ENCODE data around the gene RABGAP1L. TPM values are rescaled to one million over a fixed set of nuclear protein-coding genes. Genes with fewer than 3 reads are reported as not detected.

Gene RABGAP1L
- total RNA-seq, 1 donor from 2014 or later = 36.9 TPM

DNA sequence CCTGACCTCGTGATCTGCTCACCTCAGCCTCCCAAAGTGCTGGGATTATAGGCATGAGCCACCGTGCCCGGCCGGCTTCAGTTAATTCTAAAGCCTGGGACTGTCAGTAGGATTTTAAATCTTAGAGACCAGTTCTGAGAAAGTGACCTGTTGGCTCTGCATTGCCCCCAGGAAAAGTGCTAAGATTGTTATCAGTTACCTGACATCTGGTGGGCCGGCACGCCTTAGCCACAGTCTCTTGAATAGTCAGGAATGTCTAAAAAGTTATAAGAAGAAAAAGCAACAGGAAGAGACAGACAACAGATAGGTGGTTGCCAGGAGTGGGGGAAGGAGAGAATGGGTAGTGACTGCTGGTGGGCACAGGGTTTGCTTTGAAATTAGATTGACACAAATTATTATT lies 35.1 kb downstream of the RABGAP1L start:
- Mint-ChIP-seq H3K4me3 (no peak overlapping the region), H3K9me3 (no peaks in the 10 kb centered on the region), H3K27ac (no peak overlapping the region), H3K4me1 (peaks cover 4% of the 10 kb centered on the region), H3K27me3 (no peaks in the 10 kb centered on the region), H3K36me3 (ENCODE audit: low read depth) (peaks cover 9% of the 10 kb centered on the region)
- intact Hi-C loops (cut with micrococcal nuclease) = no loop called here
- DNase-seq = no peak

DNA sequence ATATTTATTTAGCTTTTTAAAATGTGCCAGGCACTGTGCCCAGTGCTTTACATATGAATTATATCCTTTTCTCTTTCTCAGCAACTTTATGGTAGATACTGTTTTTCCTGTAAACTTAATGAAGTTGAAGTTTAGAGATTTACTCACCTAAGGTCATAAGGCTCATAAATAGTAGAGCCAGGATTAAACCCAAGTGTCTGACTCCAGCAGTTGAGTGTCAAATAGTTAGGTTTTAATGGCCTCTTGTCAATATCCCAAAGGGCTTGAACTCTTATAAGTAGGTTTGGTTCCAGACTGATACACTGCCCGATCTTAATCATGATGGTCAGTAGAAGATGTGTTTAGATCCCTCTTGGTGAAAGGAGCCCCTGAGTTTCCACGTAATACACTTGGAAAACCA lies 37.8 kb downstream of the RABGAP1L start:
- Mint-ChIP-seq H3K4me3 (no peak overlapping the region), H3K27me3 (no peaks in the 10 kb centered on the region), H3K36me3 (ENCODE audit: low read depth) (peaks cover 10% of the 10 kb centered on the region), H3K9me3 (no peaks in the 10 kb centered on the region), H3K4me1 (peaks cover 7% of the 10 kb centered on the region), H3K27ac (no peak overlapping the region)
- intact Hi-C loops (cut with micrococcal nuclease) = no loop called here
- DNase-seq = no peak

DNA sequence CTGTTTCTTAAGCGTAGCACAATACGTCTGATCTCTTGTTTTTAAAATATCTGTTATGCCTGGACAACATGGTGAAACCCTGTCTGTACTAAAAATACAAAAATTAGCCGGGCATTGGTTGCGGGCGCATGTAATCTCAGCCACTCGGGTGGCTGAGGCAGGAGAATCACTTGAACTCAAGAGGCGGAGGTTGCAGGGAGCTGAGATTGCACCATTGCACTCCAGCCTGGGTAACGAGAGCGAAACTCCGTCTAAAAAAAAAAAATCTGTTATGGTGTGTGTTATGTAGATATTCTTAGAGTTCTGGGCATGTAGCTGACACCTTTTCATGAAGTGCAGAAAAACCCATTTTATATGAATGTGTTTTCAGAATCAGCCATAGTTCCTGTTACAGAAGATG lies 38.2 kb downstream of the RABGAP1L start:
- H3K27ac Mint-ChIP-seq = no peak overlapping the region
- peaks cover 10% of the 10 kb centered on the region for H3K36me3 Mint-ChIP-seq (ENCODE audit: low read depth)
- no peak overlapping the region for H3K4me3 Mint-ChIP-seq
- DNase-seq = no peak
- no peaks in the 10 kb centered on the region for H3K9me3 Mint-ChIP-seq
- no peaks in the 10 kb centered on the region for H3K27me3 Mint-ChIP-seq
- intact Hi-C loops (cut with micrococcal nuclease) = no loop called here
- H3K4me1 Mint-ChIP-seq = peaks cover 7% of the 10 kb centered on the region

DNA sequence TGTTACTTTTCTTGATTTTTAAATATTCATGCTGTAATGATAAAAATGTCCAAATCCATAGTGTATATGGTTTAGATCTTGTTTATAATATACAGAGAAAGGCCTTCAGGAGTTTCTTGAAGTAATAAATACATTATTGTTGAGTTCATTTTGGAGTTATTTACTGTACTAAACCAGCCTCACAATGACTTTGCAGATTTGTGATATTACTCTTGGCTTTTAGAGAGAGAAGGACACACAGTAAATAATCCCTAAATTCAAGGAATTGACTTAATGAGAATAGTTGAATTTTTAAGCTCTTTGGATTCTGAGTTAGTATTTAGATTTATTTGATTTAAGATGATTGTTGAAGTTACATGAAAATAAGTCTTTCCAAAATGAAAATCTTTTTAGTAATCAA lies 38.9 kb downstream of the RABGAP1L start:
- Mint-ChIP-seq H3K27ac (no peak overlapping the region), H3K27me3 (no peaks in the 10 kb centered on the region), H3K4me3 (no peak overlapping the region), H3K9me3 (peaks cover 5% of the 10 kb centered on the region), H3K4me1 (peaks cover 7% of the 10 kb centered on the region), H3K36me3 (ENCODE audit: low read depth) (peaks cover 15% of the 10 kb centered on the region)
- DNase-seq = no peak
- intact Hi-C loops (cut with micrococcal nuclease) = no loop called here

DNA sequence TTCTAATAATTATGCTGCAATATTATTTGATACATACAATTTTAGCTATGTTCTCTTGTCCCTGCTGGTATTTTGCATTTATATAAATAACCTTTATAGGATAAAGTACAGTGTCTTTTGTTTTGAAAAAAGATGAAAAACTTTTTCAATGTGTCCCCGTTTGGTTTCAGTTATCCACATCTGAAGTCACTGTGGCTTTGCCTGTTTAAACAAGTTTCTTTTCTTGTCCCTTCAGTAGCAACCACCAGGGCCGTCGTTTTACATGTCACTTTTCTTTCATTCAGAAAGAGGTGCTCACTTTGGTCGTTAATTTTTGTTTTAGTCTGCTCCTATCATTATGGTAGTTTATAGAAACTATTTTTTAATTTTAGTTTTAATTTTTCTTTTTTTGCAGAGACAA lies 41.4 kb downstream of the RABGAP1L start:
- peaks cover 22% of the 10 kb centered on the region for H3K4me1 Mint-ChIP-seq
- H3K36me3 Mint-ChIP-seq (ENCODE audit: low read depth) = peaks cover 22% of the 10 kb centered on the region
- intact Hi-C loops (cut with micrococcal nuclease) = no loop called here
- no peaks in the 10 kb centered on the region for H3K27me3 Mint-ChIP-seq
- no peak overlapping the region for H3K27ac Mint-ChIP-seq
- DNase-seq = peak; percentile 61
- no peak overlapping the region for H3K4me3 Mint-ChIP-seq
- peaks cover 5% of the 10 kb centered on the region for H3K9me3 Mint-ChIP-seq

DNA sequence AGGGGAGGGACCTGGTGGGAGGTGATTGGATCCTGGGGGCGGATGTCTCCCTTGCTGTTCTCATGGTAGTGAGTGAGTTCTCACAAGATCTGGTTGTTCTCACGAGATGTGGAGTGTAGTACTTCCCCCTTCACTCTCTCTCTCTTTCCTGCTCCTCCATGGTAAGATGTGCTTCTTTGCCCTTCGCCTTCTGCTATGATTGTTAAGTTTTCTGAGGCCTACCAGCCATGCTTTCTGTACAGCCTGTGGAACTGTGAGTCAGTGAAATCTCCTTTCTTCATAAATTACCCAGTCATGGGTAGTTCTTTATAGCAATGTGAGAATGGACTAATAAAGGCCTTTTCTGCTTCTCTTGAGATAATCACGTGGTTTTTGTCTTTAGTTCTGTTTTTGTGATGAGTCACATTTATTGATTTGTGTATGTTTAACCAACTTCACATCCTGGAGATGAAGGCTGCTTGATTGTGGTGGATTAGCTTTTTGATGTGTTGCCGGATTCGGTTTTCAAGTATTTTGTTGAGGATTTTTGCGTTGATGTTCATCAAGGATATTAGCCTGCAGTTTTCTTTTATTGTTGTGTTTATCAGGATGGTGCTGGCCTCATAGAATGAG lies 45.5 kb downstream of the RABGAP1L start:
- H3K9me3 Mint-ChIP-seq = peaks cover 15% of the 10 kb centered on the region
- no peak for DNase-seq
- peak overlapping the region; percentile 1 for H3K4me3 Mint-ChIP-seq
- intact Hi-C loops (cut with micrococcal nuclease) = no loop called here
- H3K27ac Mint-ChIP-seq = peak overlapping the region; percentile 62
- peaks cover 37% of the 10 kb centered on the region for H3K4me1 Mint-ChIP-seq
- H3K27me3 Mint-ChIP-seq = no peaks in the 10 kb centered on the region
- peaks cover 21% of the 10 kb centered on the region for H3K36me3 Mint-ChIP-seq (ENCODE audit: low read depth)

DNA sequence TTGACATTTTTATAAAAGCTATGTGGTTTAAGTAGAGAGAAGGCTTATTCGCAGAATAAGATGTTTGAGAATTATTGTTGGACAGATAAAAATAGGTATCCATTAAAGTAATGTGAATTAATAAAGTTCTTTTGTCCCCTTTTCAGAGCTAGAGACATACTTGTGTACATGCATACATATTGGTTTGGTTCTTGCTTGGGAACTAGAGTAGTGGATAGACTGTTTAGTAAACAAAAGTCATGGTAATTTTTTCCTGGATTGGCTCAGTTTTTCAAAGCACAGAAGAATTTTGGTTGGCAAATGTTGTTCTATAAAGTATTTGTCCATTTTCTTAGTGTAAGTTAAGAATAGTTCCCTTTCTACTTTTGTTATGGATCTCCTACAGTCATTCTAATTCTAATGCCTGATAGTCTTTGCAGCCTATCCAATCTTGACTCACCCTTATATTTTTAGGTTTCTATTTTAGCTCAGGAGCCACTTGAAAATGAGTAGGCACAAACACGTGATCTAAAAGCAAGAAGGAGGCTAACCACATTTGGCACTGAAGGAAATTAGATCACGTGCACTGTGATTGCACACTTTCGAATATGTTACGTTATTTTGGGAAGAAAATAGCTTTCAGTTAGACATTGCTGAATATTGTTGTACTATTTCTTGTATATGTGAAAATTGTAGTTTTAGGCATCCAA lies 47.0 kb downstream of the RABGAP1L start:
- H3K27ac Mint-ChIP-seq = no peak overlapping the region
- H3K27me3 Mint-ChIP-seq = no peaks in the 10 kb centered on the region
- intact Hi-C loops (cut with micrococcal nuclease) = loop anchor here (1.0 kb wide), 1 partner anchor 53 kb away; no protein-coding TSS in a partner anchor
- H3K9me3 Mint-ChIP-seq = peaks cover 18% of the 10 kb centered on the region
- peaks cover 32% of the 10 kb centered on the region for H3K4me1 Mint-ChIP-seq
- no peak overlapping the region for H3K4me3 Mint-ChIP-seq
- no peak for DNase-seq
- peaks cover 20% of the 10 kb centered on the region for H3K36me3 Mint-ChIP-seq (ENCODE audit: low read depth)

DNA sequence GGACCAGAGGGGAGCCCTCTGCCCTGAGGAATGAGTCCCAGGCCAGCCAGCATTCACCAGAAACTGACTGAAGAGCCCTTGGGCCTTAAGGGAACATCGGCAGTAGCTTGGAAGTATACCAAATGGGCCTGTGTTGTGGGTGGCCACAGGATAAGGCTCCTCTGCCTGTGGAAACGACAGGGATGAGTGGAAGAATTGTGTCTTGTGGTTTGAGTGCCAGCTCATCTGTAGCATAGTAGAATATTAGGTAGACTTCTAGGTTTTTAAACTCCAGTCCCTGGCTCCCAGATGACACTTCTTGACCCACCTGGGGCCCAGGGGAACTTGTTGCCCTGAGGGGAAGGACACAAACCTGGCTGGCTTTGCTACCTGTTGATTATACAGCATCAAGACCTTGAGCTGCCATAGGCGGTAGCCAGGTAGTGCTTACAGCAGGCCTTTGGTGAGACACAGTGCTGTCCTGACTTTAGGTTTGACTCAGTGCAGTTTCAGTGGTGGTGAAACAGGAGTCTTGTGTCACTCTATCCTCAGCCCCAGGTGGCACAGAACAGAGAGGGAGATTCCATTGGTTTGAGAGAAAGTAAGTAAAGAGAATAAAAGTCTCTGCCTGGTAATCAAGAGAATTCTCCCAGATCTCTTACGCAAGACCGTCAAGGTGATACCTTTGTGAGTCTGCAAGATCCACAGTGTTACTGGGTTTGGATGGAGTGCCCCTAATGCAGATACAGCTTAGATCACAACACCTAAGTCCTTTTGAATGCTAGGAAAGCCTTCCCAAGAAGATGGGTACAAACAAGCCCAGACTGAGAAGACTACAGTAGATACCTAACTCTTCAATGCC lies 50.2 kb downstream of the RABGAP1L start:
- no peak for DNase-seq
- Mint-ChIP-seq H3K4me1 (peaks cover 25% of the 10 kb centered on the region), H3K27me3 (no peaks in the 10 kb centered on the region), H3K36me3 (ENCODE audit: low read depth) (peaks cover 11% of the 10 kb centered on the region), H3K9me3 (peaks cover 16% of the 10 kb centered on the region), H3K4me3 (no peak overlapping the region), H3K27ac (no peak overlapping the region)
- intact Hi-C loops (cut with micrococcal nuclease) = no loop called here

DNA sequence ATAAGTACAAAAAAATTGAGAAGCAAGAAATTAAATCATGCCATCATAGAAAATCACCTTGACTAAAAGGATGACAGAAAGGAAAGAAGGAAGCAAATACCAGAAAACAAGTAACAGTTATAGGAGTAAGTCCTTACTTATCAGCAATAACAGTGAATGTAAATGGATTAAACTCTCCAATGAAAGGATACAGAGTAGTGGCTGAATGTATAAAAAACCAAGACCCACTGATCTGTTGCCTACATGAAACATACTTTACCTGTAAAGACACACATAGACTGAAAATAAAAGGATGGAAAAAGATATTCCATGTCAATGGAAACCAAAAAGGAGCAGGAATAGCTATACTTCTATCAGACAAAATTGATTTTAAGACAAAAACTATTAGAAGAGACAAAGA lies 52.2 kb downstream of the RABGAP1L start:
- H3K36me3 Mint-ChIP-seq (ENCODE audit: low read depth) = peaks cover 7% of the 10 kb centered on the region
- no peak overlapping the region for H3K4me3 Mint-ChIP-seq
- intact Hi-C loops (cut with micrococcal nuclease) = no loop called here
- no peaks in the 10 kb centered on the region for H3K27me3 Mint-ChIP-seq
- no peak for DNase-seq
- no peak overlapping the region for H3K27ac Mint-ChIP-seq
- peaks cover 16% of the 10 kb centered on the region for H3K9me3 Mint-ChIP-seq
- H3K4me1 Mint-ChIP-seq = peaks cover 7% of the 10 kb centered on the region

DNA sequence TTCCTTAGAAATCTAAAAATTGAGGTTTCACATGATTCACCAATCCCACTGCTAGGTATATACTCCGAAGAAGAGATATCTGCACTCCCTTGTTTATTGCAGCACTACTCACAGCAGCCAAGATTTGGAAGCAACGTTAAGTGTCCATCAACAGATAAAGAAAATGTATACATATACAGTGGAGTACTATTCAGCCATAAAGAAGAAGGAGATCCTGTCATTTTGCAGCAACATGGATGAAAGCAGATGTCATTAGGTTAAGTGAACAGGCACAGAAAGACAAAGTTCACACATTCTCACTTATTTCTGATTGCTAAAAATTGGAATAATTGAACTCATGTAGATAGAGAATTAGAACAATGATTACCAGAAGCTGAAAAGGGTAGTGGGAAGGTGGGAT lies 56.4 kb downstream of the RABGAP1L start:
- intact Hi-C loops (cut with micrococcal nuclease) = loop anchor here (2.0 to 5.0 kb wide), 3 partner anchors 193 to 793 kb away; partner anchors contain the start of gene RC3H1
- no peaks in the 10 kb centered on the region for H3K4me1 Mint-ChIP-seq
- H3K9me3 Mint-ChIP-seq = peaks cover 3% of the 10 kb centered on the region
- H3K27me3 Mint-ChIP-seq = no peaks in the 10 kb centered on the region
- no peak for DNase-seq
- H3K4me3 Mint-ChIP-seq = no peak overlapping the region
- H3K36me3 Mint-ChIP-seq (ENCODE audit: low read depth) = peaks cover under 1% of the 10 kb centered on the region
- no peak overlapping the region for H3K27ac Mint-ChIP-seq

DNA sequence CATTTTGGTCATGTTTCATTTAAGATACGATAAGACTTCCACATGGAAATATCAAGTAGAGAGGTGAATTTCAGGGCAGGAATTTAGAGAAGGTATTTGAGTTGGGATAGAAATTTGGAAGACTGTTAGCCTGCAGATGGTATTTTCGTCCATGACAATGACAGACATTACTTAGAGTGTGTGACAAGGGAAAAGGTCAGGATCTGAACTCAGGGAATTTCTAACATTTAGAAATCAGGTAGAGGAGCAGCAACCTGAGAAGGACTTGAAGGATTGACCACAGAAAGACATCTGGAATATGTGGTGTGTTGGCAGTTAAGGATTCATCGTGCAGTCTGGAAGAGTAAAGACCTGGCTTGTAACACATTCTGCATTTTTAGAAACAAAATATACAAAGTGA lies 57.9 kb downstream of the RABGAP1L start:
- no peak for DNase-seq
- H3K27me3 Mint-ChIP-seq = no peaks in the 10 kb centered on the region
- H3K4me3 Mint-ChIP-seq = no peak overlapping the region
- intact Hi-C loops (cut with micrococcal nuclease) = loop anchor here (1.0 to 5.0 kb wide), 4 partner anchors 57 to 795 kb away; partner anchors contain the start of gene RC3H1
- peaks cover 12% of the 10 kb centered on the region for H3K36me3 Mint-ChIP-seq (ENCODE audit: low read depth)
- H3K27ac Mint-ChIP-seq = no peak overlapping the region
- no peaks in the 10 kb centered on the region for H3K4me1 Mint-ChIP-seq
- H3K9me3 Mint-ChIP-seq = no peaks in the 10 kb centered on the region

DNA sequence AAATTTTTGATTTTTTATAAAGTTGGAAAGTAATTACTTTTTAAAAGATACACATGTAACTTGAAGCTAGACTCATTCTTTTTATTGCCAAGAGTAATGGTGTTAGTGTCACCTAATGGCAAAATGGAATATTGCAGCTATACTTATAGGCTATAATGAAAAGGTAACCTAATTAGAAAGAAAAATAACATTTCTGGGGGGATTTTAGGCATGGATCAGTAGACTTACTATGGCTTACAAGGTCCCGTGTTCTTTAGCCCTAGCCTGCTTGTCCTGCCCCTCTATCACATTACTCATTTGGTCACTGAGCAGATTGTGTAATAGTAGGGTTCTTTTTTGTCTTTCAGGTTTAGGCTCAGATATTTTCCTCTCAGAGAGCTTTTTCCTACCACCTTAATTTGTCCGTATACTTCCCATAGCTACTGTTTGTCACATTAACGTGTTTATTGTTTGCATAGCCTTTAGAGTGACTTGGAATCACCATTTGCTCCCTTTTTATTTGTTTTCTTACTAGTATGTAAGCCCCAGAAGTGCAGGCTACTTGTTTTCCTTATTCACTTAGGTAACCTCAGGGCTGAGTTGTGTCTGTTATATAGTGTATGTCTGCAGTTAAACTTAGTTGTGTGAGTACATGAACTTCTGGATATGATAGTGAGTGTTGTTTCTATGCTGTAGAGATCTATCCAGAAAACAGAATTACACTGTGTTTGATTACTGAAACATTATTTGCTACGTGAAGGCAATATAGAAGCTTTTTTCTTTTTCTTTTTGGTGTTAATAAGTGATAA lies 58.7 kb downstream of the RABGAP1L start:
- peak; percentile 57 for DNase-seq
- H3K27me3 Mint-ChIP-seq = no peaks in the 10 kb centered on the region
- no peak overlapping the region for H3K4me3 Mint-ChIP-seq
- H3K9me3 Mint-ChIP-seq = no peaks in the 10 kb centered on the region
- intact Hi-C loops (cut with micrococcal nuclease) = loop anchor here (1.0 to 5.0 kb wide), 4 partner anchors 58 to 796 kb away; partner anchors contain the start of gene RC3H1
- H3K4me1 Mint-ChIP-seq = no peaks in the 10 kb centered on the region
- H3K36me3 Mint-ChIP-seq (ENCODE audit: low read depth) = peaks cover 18% of the 10 kb centered on the region
- H3K27ac Mint-ChIP-seq = no peak overlapping the region

DNA sequence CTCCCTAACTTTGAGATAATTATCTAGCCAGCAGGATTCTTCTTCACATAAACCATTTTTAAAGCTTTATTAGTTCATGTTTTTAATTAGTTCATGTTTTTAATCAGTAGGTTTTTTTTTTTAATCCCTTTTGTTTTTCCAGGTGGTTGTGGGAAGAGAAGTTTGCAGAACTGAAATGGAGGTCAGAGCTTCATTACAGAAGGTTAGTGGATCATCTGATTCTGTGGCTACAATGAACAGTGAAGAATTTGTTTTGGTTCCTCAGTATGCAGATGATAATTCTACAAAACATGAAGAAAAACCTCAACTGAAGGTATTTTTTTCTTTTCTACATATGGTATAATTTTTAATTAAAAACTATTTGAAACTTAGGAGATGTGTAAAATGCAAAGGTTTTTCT lies 59.7 kb downstream of the RABGAP1L start:
- intact Hi-C loops (cut with micrococcal nuclease) = loop anchor here (5.0 kb wide), 2 partner anchors 197 to 797 kb away; partner anchors contain the start of gene RC3H1
- DNase-seq = no peak
- H3K27ac Mint-ChIP-seq = no peak overlapping the region
- no peaks in the 10 kb centered on the region for H3K9me3 Mint-ChIP-seq
- no peaks in the 10 kb centered on the region for H3K4me1 Mint-ChIP-seq
- H3K36me3 Mint-ChIP-seq (ENCODE audit: low read depth) = peaks cover 19% of the 10 kb centered on the region
- no peaks in the 10 kb centered on the region for H3K27me3 Mint-ChIP-seq
- no peak overlapping the region for H3K4me3 Mint-ChIP-seq

All from activated CD4-positive, alpha-beta T cell treated with anti-CD3 and anti-CD28 coated beads, Interleukin-2, amount 10 ng/mL, durations not matched to agents 24 days and 14 days (primary cell).